Middle frontal gyrus (tissue), 1 donor: ENCODE data around the gene USP9X.
"Not testable (repeated sequence)": the region's sequence is repeated elsewhere in the genome, so short reads cannot be mapped to it uniquely, and the experiment has no call there.

Experiments
- DNase-seq: peaks from one replicate; pipeline ENCODE4 v3.0.0-alpha.2; 2015; ENCODE audit warnings: low spot score; ENCODE audit errors: extremely low spot score

USP9X gene

GRCh38 chrX:41184312-41184711, 99.1 kb downstream of the USP9X start:
- DNase-seq = no peak

GRCh38 chrX:41186946-41187345, 101.7 kb downstream of the USP9X start:
- not testable (repeated sequence) for DNase-seq

GRCh38 chrX:41189156-41189555, 103.9 kb downstream of the USP9X start:
- DNase-seq = no peak

- no peak for DNase-seq
These were observed 107.6 kb downstream of the USP9X start for GRCh38 chrX:41192880-41193279.

GRCh38 chrX:41198410-41198809, 113.2 kb downstream of the USP9X start:
- DNase-seq = no peak

- DNase-seq = no peak
These were observed 115.5 kb downstream of the USP9X start for GRCh38 chrX:41200785-41201184.

- DNase-seq = no peak
These were observed 124.6 kb downstream of the USP9X start for GRCh38 chrX:41209853-41210252.

GRCh38 chrX:41224605-41225004, 139.4 kb downstream of the USP9X start:
- DNase-seq = no peak

GRCh38 chrX:41233988-41234387, 148.7 kb downstream of the USP9X start:
- no peak for DNase-seq

- not testable (repeated sequence) for DNase-seq
These were observed 149.2 kb downstream of the USP9X start for GRCh38 chrX:41234471-41234870.

- DNase-seq = no peak
These were observed 149.7 kb downstream of the USP9X start for GRCh38 chrX:41234962-41235361.

GRCh38 chrX:41236629-41237028, 151.4 kb downstream of the USP9X start:
- no peak for DNase-seq

- DNase-seq = no peak
These were observed 155.3 kb downstream of the USP9X start for GRCh38 chrX:41240509-41240908.

- DNase-seq = no peak
These were observed 156.7 kb downstream of the USP9X start for GRCh38 chrX:41241962-41242361.

GRCh38 chrX:41245641-41246040, 160.4 kb downstream of the USP9X start:
- no peak for DNase-seq

GRCh38 chrX:41250867-41251266, 165.6 kb downstream of the USP9X start:
- DNase-seq = no peak

- DNase-seq = no peak
These were observed 172.6 kb downstream of the USP9X start for GRCh38 chrX:41257801-41258200.

- no peak for DNase-seq
These were observed 173.0 kb downstream of the USP9X start for GRCh38 chrX:41258226-41258625.

- DNase-seq = no peak
These were observed 173.6 kb downstream of the USP9X start for GRCh38 chrX:41258871-41259270.

GRCh38 chrX:41259516-41259915, 174.3 kb downstream of the USP9X start:
- DNase-seq = no peak

GRCh38 chrX:41265615-41266014, 180.4 kb downstream of the USP9X start:
- DNase-seq = no peak

GRCh38 chrX:41273638-41274037, 188.4 kb downstream of the USP9X start:
- DNase-seq = no peak

GRCh38 chrX:41275661-41276609, 190.7 kb downstream of the USP9X start:
- DNase-seq = no peak
